ENCODE data around the gene ZC3H13.

DNA sequence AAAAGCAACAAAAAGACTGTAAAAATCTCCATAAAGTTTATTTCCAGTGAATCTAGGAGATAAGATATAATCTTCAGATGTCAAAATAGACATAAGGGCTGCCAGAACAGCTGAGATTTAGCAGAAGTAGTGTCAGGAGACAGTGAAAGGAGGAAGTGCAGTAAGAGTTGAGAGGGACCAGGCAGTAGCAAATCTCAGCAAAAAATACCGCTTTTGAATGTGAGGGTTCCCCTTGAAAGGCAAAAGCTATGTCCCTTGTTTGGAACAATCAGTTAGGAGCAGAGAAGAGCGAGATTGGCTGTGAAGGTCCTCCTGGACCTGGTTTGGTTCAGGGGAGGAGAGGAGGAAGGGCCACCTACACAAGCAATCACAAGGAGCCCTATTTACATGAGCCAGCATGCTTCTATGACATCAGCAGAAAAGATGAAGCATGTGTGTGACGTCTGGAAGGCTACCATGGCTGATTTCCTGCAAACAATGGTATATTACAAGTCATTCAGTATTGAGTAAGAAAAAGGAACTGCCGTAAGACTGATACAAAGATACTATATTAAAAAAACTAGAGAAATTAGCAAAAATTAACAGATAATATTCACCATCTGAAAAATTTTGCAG is 102.1 kb downstream of the ZC3H13 start:
- TF ChIP-seq CTCF (IDR thresholded peaks at IDR 0.05; ENCODE audit: insufficient read depth, low read length, poor library complexity, severe bottlenecking) (no peak), EZH2phosphoT487 (conservative IDR thresholded peaks at IDR 0.05; ENCODE audit: low read length) (no peak)

Measured in SU-DHL-6 (cell line).